Measurements from ENCODE around the gene MARK3. TPM values are rescaled to one million over a fixed set of nuclear protein-coding genes. Genes with fewer than 3 reads are reported as not detected.

MARK3 gene
- total and polyA plus RNA-seq, 2 donors (not counting 1 experiment from before 2014, with no cell fraction given) = 73.0 to 142 TPM

DNA sequence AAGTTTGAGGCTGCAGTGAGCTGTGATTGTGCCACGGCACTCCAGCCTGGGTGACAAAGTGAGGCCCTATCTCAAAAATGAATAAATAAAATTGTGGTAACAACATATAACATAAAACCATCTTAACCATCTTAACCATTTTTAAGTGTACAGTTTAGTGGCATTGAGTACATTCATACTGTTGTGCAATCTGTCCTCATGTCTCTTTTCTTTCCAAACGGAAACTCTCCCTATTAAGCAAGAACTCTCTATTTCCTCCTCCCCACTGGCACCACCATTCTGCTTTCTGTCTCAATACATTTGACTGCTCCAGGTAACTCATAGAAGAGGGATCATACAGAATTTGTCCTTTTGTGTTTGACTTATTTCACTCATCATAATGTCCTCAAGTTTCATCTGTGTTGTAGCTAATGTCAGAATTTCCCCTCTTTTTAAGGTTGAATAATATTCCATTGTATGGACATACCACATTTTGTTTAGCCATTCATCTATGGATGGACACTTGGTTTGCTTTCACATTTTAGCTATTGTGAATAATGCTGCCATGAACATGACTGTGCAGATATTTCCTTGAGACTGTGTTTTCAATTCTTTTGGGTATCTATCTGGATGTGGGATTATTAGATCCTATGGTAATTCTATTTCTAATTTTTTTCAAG lies 4.4 kb upstream of the MARK3 start:
- Histone ChIP-seq H3K79me2 (ENCODE audit: control insufficient read depth, insufficient read depth, low read length) (peaks cover 10% of the 10 kb centered on the region), H3K27ac (ENCODE audit: low read length in 2 of 2) (no peak overlapping the region), H3K9ac (ENCODE audit: low read length) (no peak overlapping the region), H3K9me3 (ENCODE audit: control extremely low read depth in 1 of 3, control insufficient read depth in 2 of 3, insufficient read depth in 1 of 3, low read length in 2 of 3) (no peaks in the 10 kb centered on the region), H3K4me3 (ENCODE audit: control extremely low read depth in 1 of 5, extremely low read depth in 1 of 5, insufficient read depth in 1 of 5, low read depth in 2 of 5, low read length in 4 of 5) (no peak overlapping the region), H2AFZ (ENCODE audit: insufficient read depth, low read depth, low read length, poor library complexity, severe bottlenecking) (no peak overlapping the region), H4K20me1 (ENCODE audit: control insufficient read depth, insufficient read depth, low read length, poor library complexity, severe bottlenecking) (peaks cover 3% of the 10 kb centered on the region), H3K27me3 (replicated peaks in 1 of 4; ENCODE audit: control extremely low read depth in 1 of 4, control insufficient read depth in 3 of 4, insufficient read depth in 4 of 4, low read length in 3 of 4) (peaks cover 0 to 8% (median 0%) of the 10 kb centered on the region in 4 experiments), H3K36me3 (replicated peaks in 1 of 2; ENCODE audit: control extremely low read depth in 1 of 2, control insufficient read depth in 1 of 2, extremely low read depth in 1 of 2, insufficient read depth in 2 of 2, low read length in 1 of 2) (no peaks in the 10 kb centered on the region), H3K4me1 (ENCODE audit: control insufficient read depth in 2 of 2, insufficient read depth in 2 of 2, low read length in 2 of 2) (peaks cover 7 to 8% of the 10 kb centered on the region in 2 donors), H3K4me2 (replicated peaks; ENCODE audit: low read depth, low read length, poor library complexity, severe bottlenecking) (no peak overlapping the region)
- intact Hi-C loops (cut with micrococcal nuclease) = no loop called here
- POLR2A ChIA-PET = interaction anchor here (0.6 kb wide), 1 partner anchor 244 kb away, joined by 3 read pairs; no protein-coding TSS in a partner anchor
- CTCF ChIA-PET = interaction anchor here (1.9 to 7.0 kb wide), 2 partner anchors 11 to 13 kb away, joined by 6 to 44 read pairs; no protein-coding TSS in a partner anchor
- no peak for ATAC-seq (ENCODE audit: low read depth)
- Mint-ChIP-seq H3K9me3 (ENCODE audit: insufficient read depth) (peaks cover 3% of the 10 kb centered on the region), H3K4me3 (no peak overlapping the region), H3K27ac (no peak overlapping the region), H3K4me1 (peaks cover 9% of the 10 kb centered on the region), H3K27me3 (peaks cover 15% of the 10 kb centered on the region)
- WGBS (ENCODE audit: insufficient coverage) = no CpG with 5 or more reads among the region's 2 CpGs
- no peak for TF ChIP-seq EZH2 (IDR thresholded peaks at IDR 0.05; ENCODE audit: borderline replicate concordance, insufficient read depth, low read depth, low read length, poor library complexity, severe bottlenecking)
- TF ChIP-seq, protein P1, sequence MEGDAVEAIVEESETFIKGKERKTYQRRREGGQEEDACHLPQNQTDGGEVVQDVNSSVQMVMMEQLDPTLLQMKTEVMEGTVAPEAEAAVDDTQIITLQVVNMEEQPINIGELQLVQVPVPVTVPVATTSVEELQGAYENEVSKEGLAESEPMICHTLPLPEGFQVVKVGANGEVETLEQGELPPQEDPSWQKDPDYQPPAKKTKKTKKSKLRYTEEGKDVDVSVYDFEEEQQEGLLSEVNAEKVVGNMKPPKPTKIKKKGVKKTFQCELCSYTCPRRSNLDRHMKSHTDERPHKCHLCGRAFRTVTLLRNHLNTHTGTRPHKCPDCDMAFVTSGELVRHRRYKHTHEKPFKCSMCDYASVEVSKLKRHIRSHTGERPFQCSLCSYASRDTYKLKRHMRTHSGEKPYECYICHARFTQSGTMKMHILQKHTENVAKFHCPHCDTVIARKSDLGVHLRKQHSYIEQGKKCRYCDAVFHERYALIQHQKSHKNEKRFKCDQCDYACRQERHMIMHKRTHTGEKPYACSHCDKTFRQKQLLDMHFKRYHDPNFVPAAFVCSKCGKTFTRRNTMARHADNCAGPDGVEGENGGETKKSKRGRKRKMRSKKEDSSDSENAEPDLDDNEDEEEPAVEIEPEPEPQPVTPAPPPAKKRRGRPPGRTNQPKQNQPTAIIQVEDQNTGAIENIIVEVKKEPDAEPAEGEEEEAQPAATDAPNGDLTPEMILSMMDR (IDR thresholded peaks at IDR 0.05) = no peak
- no peak for DNase-seq

DNA sequence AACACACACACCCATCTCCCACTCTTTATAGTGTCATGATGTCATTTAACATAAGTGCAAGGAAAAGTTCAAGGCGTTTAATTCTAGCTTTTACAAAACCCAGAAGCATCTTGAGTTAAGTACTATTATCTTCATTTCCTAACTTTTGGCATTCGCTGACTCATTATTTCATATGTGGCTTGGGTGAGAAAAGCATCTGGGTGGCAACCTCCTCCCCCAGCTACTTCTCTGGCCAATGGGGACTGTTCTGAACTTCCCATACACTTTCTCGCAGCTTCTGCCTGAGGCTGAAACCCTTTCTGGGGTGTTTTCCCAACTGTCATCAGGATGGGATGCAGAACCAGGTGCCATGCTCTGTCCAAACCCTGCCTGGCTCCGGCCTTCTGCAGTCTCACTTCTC lies 2.8 kb upstream of the MARK3 start:
- peaks cover 17 to 21% of the 10 kb centered on the region in 2 donors for H3K4me1 ChIP-seq (ENCODE audit: control insufficient read depth in 2 of 2, insufficient read depth in 2 of 2, low read length in 2 of 2)
- Mint-ChIP-seq H3K9me3 (ENCODE audit: insufficient read depth) (peaks cover 3% of the 10 kb centered on the region), H3K27me3 (peaks cover 15% of the 10 kb centered on the region), H3K27ac (no peak overlapping the region), H3K4me1 (peaks cover 22% of the 10 kb centered on the region), H3K4me3 (no peak overlapping the region)
- H3K9ac ChIP-seq (ENCODE audit: low read length) = no peak overlapping the region
- intact Hi-C loops (cut with micrococcal nuclease) = no loop called here
- peaks cover 17% of the 10 kb centered on the region for H4K20me1 ChIP-seq (ENCODE audit: control insufficient read depth, insufficient read depth, low read length, poor library complexity, severe bottlenecking)
- POLR2A ChIA-PET = no interaction called here
- no peak overlapping the region for H2AFZ ChIP-seq (ENCODE audit: insufficient read depth, low read depth, low read length, poor library complexity, severe bottlenecking)
- peaks cover 0 to 8% (median 0%) of the 10 kb centered on the region in 4 experiments for H3K27me3 ChIP-seq (replicated peaks in 1 of 4; ENCODE audit: control extremely low read depth in 1 of 4, control insufficient read depth in 3 of 4, insufficient read depth in 4 of 4, low read length in 3 of 4)
- no peak for TF ChIP-seq EZH2 (IDR thresholded peaks at IDR 0.05; ENCODE audit: borderline replicate concordance, insufficient read depth, low read depth, low read length, poor library complexity, severe bottlenecking)
- TF ChIP-seq, protein P1 (IDR thresholded peaks at IDR 0.05) = no peak
- H3K79me2 ChIP-seq (ENCODE audit: control insufficient read depth, insufficient read depth, low read length) = peaks cover 25% of the 10 kb centered on the region
- no peaks in the 10 kb centered on the region for H3K36me3 ChIP-seq (replicated peaks in 1 of 2; ENCODE audit: control extremely low read depth in 1 of 2, control insufficient read depth in 1 of 2, extremely low read depth in 1 of 2, insufficient read depth in 2 of 2, low read length in 1 of 2)
- no peaks in the 10 kb centered on the region for H3K9me3 ChIP-seq (ENCODE audit: control extremely low read depth in 1 of 3, control insufficient read depth in 2 of 3, insufficient read depth in 1 of 3, low read length in 2 of 3)
- DNase-seq (no peak), ATAC-seq (ENCODE audit: low read depth) (no peak)
- H3K4me2 ChIP-seq (replicated peaks; ENCODE audit: low read depth, low read length, poor library complexity, severe bottlenecking) = no peak overlapping the region
- no peak overlapping the region for H3K27ac ChIP-seq (ENCODE audit: low read length in 2 of 2)
- WGBS (ENCODE audit: insufficient coverage) = 56% methylated on average over 2 of the region's 4 CpGs
- CTCF ChIA-PET = interaction anchor here (1.9 to 7.0 kb wide), 2 partner anchors 9 to 12 kb away, joined by 6 to 44 read pairs; no protein-coding TSS in a partner anchor
- no peak overlapping the region for H3K4me3 ChIP-seq (ENCODE audit: control extremely low read depth in 1 of 5, extremely low read depth in 1 of 5, insufficient read depth in 1 of 5, low read depth in 2 of 5, low read length in 4 of 5)

Measured in B cell (primary cell).